Stimulated activated naive B cell treated with anti-CD40 and anti-IgM and Interleukin-4, amounts not matched to agents 10 μg/mL and 1 μg/mL and 100 μg/mL, for 72 hours (primary cell): ENCODE data around the gene B3GNT4.
"Not testable (repeated sequence)": the region's sequence is repeated elsewhere in the genome, so short reads cannot be mapped to it uniquely, and the experiment has no call there.

Experiments used
- ATAC-seq, 2 donors: fragments of 150-1000 bp; cut with Tn5 transposase; replicated peaks; 2 replicates each; pipeline ENCODE4 v1.10.0; 2021; ENCODE audit warnings: moderate library complexity in 1 of 2
- DNase-seq: peaks from one replicate; pipeline ENCODE4 v3.0.0; 2021
- H3K27ac Mint-ChIP-seq: one replicate; pipeline ENCODE4 v1.8.0; 2022; ENCODE audit warnings: mild to moderate bottlenecking, mixed read lengths
- H3K27me3 Mint-ChIP-seq, 2 donors: one replicate each; pipeline ENCODE4 v1.8.0; 2022; ENCODE audit warnings: mixed read lengths in 2 of 2
- H3K36me3 Mint-ChIP-seq, 2 donors: one replicate each; pipeline ENCODE4 v1.8.0; 2022; ENCODE audit warnings: mixed read lengths in 2 of 2, mild to moderate bottlenecking in 1 of 2
- H3K4me1 Mint-ChIP-seq, 2 donors: one replicate each; pipeline ENCODE4 v1.8.0; 2022; ENCODE audit warnings: mixed read lengths in 2 of 2, mild to moderate bottlenecking in 1 of 2
- H3K4me3 Mint-ChIP-seq, 2 donors: one replicate each; pipeline ENCODE4 v1.8.0; 2022; ENCODE audit warnings: mild to moderate bottlenecking in 2 of 2, mixed read lengths in 2 of 2, moderate library complexity in 1 of 2
- H3K9me3 Mint-ChIP-seq, 2 donors: one replicate each; pipeline ENCODE4 v1.8.0; 2022; ENCODE audit warnings: mixed read lengths in 2 of 2, mild to moderate bottlenecking in 1 of 2

Gene B3GNT4

GRCh38 chr12:122258462-122258861, 55.0 kb downstream of the B3GNT4 start:
- peak overlapping the region; percentile 21 for H3K27ac Mint-ChIP-seq
- H3K36me3 Mint-ChIP-seq: peaks cover 25 to 46% of the 10 kb centered on the region in 2 donors
- DNase-seq, ATAC-seq, H3K4me3 Mint-ChIP-seq, H3K9me3 Mint-ChIP-seq, H3K4me1 Mint-ChIP-seq, H3K27me3 Mint-ChIP-seq: not testable (repeated sequence)
